Endothelial cell of umbilical vein (primary cell): ENCODE data around the gene JCAD. TPM values are rescaled to one million over a fixed set of nuclear protein-coding genes. Genes with fewer than 3 reads are reported as not detected.

Experiments
- BruUV-seq: library from RNA; stranded (reverse); fragments of 400-500 nt; replicated peaks from 2 replicates; lab custom pipeline; 2021; lab: Mats Ljungman, UMichigan
- CTCF ChIA-PET: fragments of 300-600, 350-600 bp; sonication (Branson Sonifier 250); formaldehyde crosslinking; loops from one replicate; lab custom pipeline; 2021; ENCODE audit warnings: antibody characterized with exemption, inconsistent platforms; lab: Charles Lee
- POLR2A ChIA-PET: fragments of 300-600, 350-600 bp; sonication (Branson Sonifier 250); formaldehyde crosslinking; loops from one replicate; lab custom pipeline; 2021; ENCODE audit warnings: antibody characterized with exemption, inconsistent platforms; lab: Charles Lee
- DNase-seq: peaks from one replicate; pipeline ENCODE4 v3.0.0-alpha.2; 2011; ENCODE audit warnings: low read depth, low spot score
- FAIRE-seq: peaks from 2 replicates; lab custom pipeline; 2011; peaks lifted over from hg19 to GRCh38; lab: Jason Lieb, UNC
- H2AFZ ChIP-seq: 2 replicates; pipeline ENCODE4 v1.6.0; 2012; ENCODE audit warnings: low read depth, low read length, control low read depth, inconsistent platforms
- H3K27ac ChIP-seq: 2 replicates; pipeline ENCODE4 v1.5.1; 2011; ENCODE audit warnings: low read depth, mild to moderate bottlenecking, control low read depth, low read length, moderate library complexity; ENCODE audit not compliant: insufficient read depth
- H3K27me3 ChIP-seq, 2 experiments: 2 replicates each; pipeline versions ENCODE4 v1.6.0 to v1.6.1; 2011; ENCODE audit warnings: low read length in 2 of 2, mixed read lengths in 1 of 2; ENCODE audit not compliant: control insufficient read depth in 2 of 2, insufficient read depth in 2 of 2
- H3K36me3 ChIP-seq, 2 experiments: 2 replicates in 1 of 2; 3 replicates in 1 of 2; pipeline ENCODE4 v1.5.1; 2011; ENCODE audit warnings: low read length in 2 of 2, mild to moderate bottlenecking in 1 of 2, moderate library complexity in 1 of 2; ENCODE audit not compliant: control insufficient read depth in 2 of 2, insufficient read depth in 2 of 2; ENCODE audit errors: extremely low read depth in 1 of 2
- H3K4me1 ChIP-seq: 3 replicates; pipeline ENCODE4 v1.5.1; 2011; ENCODE audit warnings: mild to moderate bottlenecking, low read length; ENCODE audit not compliant: control insufficient read depth, insufficient read depth; ENCODE audit errors: extremely low read depth
- H3K4me2 ChIP-seq: 2 replicates; pipeline ENCODE4 v1.6.1; 2011; ENCODE audit warnings: low read length, control low read depth, mixed read lengths; ENCODE audit not compliant: insufficient read depth
- H3K4me3 ChIP-seq, 3 experiments: fragments of 200-600 bp in 1 of 3; sonication (generic), shearing (Covaris generic) in 1 of 3; replicated peaks in 1 of 3; 2 replicates each; pipeline ENCODE4 v1.5.1; 2011 to 2016; ENCODE audit warnings: control low read depth in 3 of 3, low read length in 3 of 3, mild to moderate bottlenecking in 2 of 3, inconsistent platforms in 1 of 3, low read depth in 1 of 3, moderate library complexity in 1 of 3; ENCODE audit not compliant: insufficient read depth in 1 of 3
- H3K79me2 ChIP-seq: 2 replicates; pipeline ENCODE4 v1.6.0; 2012; ENCODE audit warnings: low read length, inconsistent platforms; ENCODE audit not compliant: control insufficient read depth, insufficient read depth
- H3K9ac ChIP-seq: replicated peaks from 2 replicates; pipeline ENCODE3; 2011; ENCODE audit warnings: low read length, control low read depth; ENCODE audit not compliant: insufficient read depth; ENCODE audit errors: extremely low read depth
- H3K9me1 ChIP-seq: replicated peaks from 3 replicates; pipeline ENCODE4 v1.6.0; 2011; ENCODE audit warnings: mild to moderate bottlenecking, low read length; ENCODE audit not compliant: control insufficient read depth, insufficient read depth; ENCODE audit errors: extremely low read depth
- H3K9me3 ChIP-seq: replicated peaks from 2 replicates; pipeline ENCODE4 v1.5.1; 2012; ENCODE audit warnings: low read length, inconsistent platforms; ENCODE audit not compliant: control insufficient read depth, insufficient read depth
- H4K20me1 ChIP-seq: replicated peaks from 2 replicates; pipeline ENCODE3; 2011; ENCODE audit warnings: mild to moderate bottlenecking, low read length; ENCODE audit not compliant: control insufficient read depth, insufficient read depth; ENCODE audit errors: extremely low read depth
- EZH2 ChIP-seq: IDR thresholded peaks from 2 replicates; pipeline ENCODE4 v1.6.1; 2012; ENCODE audit warnings: borderline replicate concordance, low read depth, mild to moderate bottlenecking, moderate library complexity, low read length, inconsistent platforms; ENCODE audit not compliant: severe bottlenecking
- FOS ChIP-seq: IDR thresholded peaks from 2 replicates; pipeline ENCODE4 v1.6.1; 2011; ENCODE audit warnings: mild to moderate bottlenecking, low read length, moderate library complexity, borderline replicate concordance; ENCODE audit not compliant: insufficient read depth
- GATA2 ChIP-seq: IDR thresholded peaks from 2 replicates; pipeline ENCODE4 v1.7.0; 2011; ENCODE audit warnings: low read depth, mild to moderate bottlenecking, moderate library complexity, mixed read lengths, low read length; ENCODE audit not compliant: insufficient read length, insufficient read depth
- JUN ChIP-seq: IDR thresholded peaks from 2 replicates; pipeline ENCODE4 v1.6.1; 2011; ENCODE audit warnings: borderline replicate concordance, low read depth; ENCODE audit not compliant: insufficient read length, insufficient read depth
- MYC ChIP-seq: IDR thresholded peaks from one replicate; pipeline ENCODE4 v1.6.1; 2011; ENCODE audit warnings: mild to moderate bottlenecking, low read depth, low read length
- POLR2A ChIP-seq: IDR thresholded peaks from 2 replicates; pipeline ENCODE4 v1.6.1; 2012; ENCODE audit warnings: low read depth, mild to moderate bottlenecking, control low read depth, low read length
- POLR2AphosphoS5 ChIP-seq: IDR thresholded peaks from 2 replicates; pipeline ENCODE4 v1.6.1; 2012; ENCODE audit warnings: low read depth, mild to moderate bottlenecking, control low read depth, low read length, moderate library complexity; ENCODE audit not compliant: insufficient read depth
- dilution Hi-C: fragments of 300-500 bp; cut with MboI; formaldehyde crosslinking; loops from one replicate; pipeline ENCODE4 v1.15.0; 2019; ENCODE audit warnings: low sequenced_read_pairs; ENCODE audit not compliant: extremely low pct_ligation_motif_present
- intact Hi-C: fragments of 100-400 bp; cut with micrococcal nuclease; formaldehyde crosslinking; loops from one replicate; pipeline ENCODE4 v1.10.0; 2022
- polyA plus RNA-seq, 4 experiments: library from polyadenylated mRNA; depleted of rRNA in 3 of 4; stranded (reverse) in 3 of 4; unstranded in 1 of 4; fragments of >200 nt; gene quantifications; 2 replicates each; pipeline versions ENCODE4 v1.2.1 to v1.2.3, GENCODE V29; 2011 to 2012; ENCODE audit warnings: missing spikeins in 1 of 4
- total RNA-seq: library from RNA; stranded (reverse); gene quantifications from 2 replicates; pipeline ENCODE4 v1.2.3, GENCODE V29; 2021
- TF ChIP-seq, protein P1 (sequence below), 2 donors: IDR thresholded peaks; 1 replicate in 1 of 2; 2 replicates in 1 of 2; pipeline ENCODE4 v1.5.1; 2011; ENCODE audit warnings: low read length in 2 of 2, mild to moderate bottlenecking in 2 of 2, moderate library complexity in 2 of 2, control low read depth in 1 of 2, inconsistent platforms in 1 of 2, low read depth in 1 of 2; ENCODE audit not compliant: insufficient read depth in 1 of 2; ENCODE audit errors: extremely low read depth in 1 of 2
- TF ChIP-seq, protein P2 (sequence below): IDR thresholded peaks from 2 replicates; pipeline ENCODE4 v1.6.1; 2011; ENCODE audit not compliant: insufficient read depth, insufficient read length

The JCAD gene
- total and polyA plus RNA-seq, 2 donors (not counting 3 experiments of a cell fraction or from before 2014, with no cell fraction given), result 17.5 to 76.3 TPM

DNA sequence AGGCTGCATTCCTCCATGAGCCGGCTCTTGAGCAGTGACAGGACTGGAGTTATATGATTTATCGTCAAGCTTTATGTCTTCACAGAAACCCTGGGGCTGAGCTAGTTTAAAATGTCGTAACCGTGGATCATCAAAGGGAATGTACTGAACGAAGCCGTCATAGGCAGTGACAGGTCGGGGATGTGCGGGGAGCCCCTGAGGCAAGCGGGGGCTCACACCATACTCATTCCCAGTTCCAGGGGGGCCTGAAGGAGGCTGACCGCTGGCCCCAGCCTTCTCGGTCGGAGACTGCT is 30.7 kb downstream of the JCAD start:
- BruUV-seq, result no TSS peak
- no peak overlapping the region for H2AFZ ChIP-seq
- peaks cover 0 to 11% of the 10 kb centered on the region in 2 experiments for H3K36me3 ChIP-seq
- no peak for FAIRE-seq
- no peaks in the 10 kb centered on the region for H3K27me3 ChIP-seq
- no peaks in the 10 kb centered on the region for H3K79me2 ChIP-seq
- H3K4me3 ChIP-seq, result no peak overlapping the region
- H3K4me2 ChIP-seq, result no peak overlapping the region
- no peak for DNase-seq
- POLR2A ChIA-PET, result interaction anchor here (0.5 to 2.2 kb wide), 8 partner anchors 8 to 160 kb away, joined by 3 to 18 read pairs (median 4); no protein-coding TSS in a partner anchor
- TF ChIP-seq JUN, result no peak
- TF ChIP-seq MYC, result no peak
- no peak for TF ChIP-seq FOS
- no peak for TF ChIP-seq POLR2A
- TF ChIP-seq, protein P1, sequence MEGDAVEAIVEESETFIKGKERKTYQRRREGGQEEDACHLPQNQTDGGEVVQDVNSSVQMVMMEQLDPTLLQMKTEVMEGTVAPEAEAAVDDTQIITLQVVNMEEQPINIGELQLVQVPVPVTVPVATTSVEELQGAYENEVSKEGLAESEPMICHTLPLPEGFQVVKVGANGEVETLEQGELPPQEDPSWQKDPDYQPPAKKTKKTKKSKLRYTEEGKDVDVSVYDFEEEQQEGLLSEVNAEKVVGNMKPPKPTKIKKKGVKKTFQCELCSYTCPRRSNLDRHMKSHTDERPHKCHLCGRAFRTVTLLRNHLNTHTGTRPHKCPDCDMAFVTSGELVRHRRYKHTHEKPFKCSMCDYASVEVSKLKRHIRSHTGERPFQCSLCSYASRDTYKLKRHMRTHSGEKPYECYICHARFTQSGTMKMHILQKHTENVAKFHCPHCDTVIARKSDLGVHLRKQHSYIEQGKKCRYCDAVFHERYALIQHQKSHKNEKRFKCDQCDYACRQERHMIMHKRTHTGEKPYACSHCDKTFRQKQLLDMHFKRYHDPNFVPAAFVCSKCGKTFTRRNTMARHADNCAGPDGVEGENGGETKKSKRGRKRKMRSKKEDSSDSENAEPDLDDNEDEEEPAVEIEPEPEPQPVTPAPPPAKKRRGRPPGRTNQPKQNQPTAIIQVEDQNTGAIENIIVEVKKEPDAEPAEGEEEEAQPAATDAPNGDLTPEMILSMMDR (IDR thresholded peaks at IDR 0.05; ENCODE audit: extremely low read depth in 1 of 2, insufficient read depth in 1 of 2, low read depth in 1 of 2, low read length in 2 of 2), result no peak
- TF ChIP-seq GATA2, result no peak
- TF ChIP-seq EZH2, result no peak
- no peak for TF ChIP-seq POLR2AphosphoS5
- TF ChIP-seq, protein P2, sequence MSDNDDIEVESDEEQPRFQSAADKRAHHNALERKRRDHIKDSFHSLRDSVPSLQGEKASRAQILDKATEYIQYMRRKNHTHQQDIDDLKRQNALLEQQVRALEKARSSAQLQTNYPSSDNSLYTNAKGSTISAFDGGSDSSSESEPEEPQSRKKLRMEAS, result no peak
- H3K4me1 ChIP-seq, result peaks cover 44% of the 10 kb centered on the region
- H4K20me1 ChIP-seq, result no peaks in the 10 kb centered on the region
- H3K9me3 ChIP-seq, result no peaks in the 10 kb centered on the region
- H3K27ac ChIP-seq, result peak overlapping the region; percentile 78
- H3K9ac ChIP-seq, result peak overlapping the region; percentile 7
- H3K9me1 ChIP-seq, result no peaks in the 10 kb centered on the region
- intact Hi-C loops, result loop anchor here (1.0 kb wide), 4 partner anchors 13 to 213 kb away; no protein-coding TSS in a partner anchor
- dilution Hi-C loops, result no loop called here
- CTCF ChIA-PET, result interaction anchor here (0.9 to 3.9 kb wide), 11 partner anchors 13 to 212 kb away, joined by 3 to 37 read pairs (median 7); partner anchors contain the start of gene JCAD
